KMS-11 (cell line): ENCODE results near the gene BTBD9.

Source experiments
- H2AFZ ChIP-seq: fragments of 200-600 bp; sonication (generic); 2 replicates; pipeline ENCODE4 v1.6.1; 2016; ENCODE audit warnings: antibody characterized with exemption, mixed run types, low read depth
- H3K27ac ChIP-seq: fragments of 200-600 bp; sonication (generic); 2 replicates; pipeline ENCODE4 v1.6.1; 2016; ENCODE audit warnings: mild to moderate bottlenecking, mixed run types
- H3K27me3 ChIP-seq: fragments of 200-600 bp; sonication (generic); 2 replicates; pipeline ENCODE4 v1.6.1; 2017; ENCODE audit warnings: mild to moderate bottlenecking, low read depth, mixed run types, moderate library complexity; ENCODE audit not compliant: insufficient read depth
- H3K36me3 ChIP-seq: fragments of 200-600 bp; sonication (generic); 2 replicates; pipeline ENCODE4 v1.6.1; 2017; ENCODE audit warnings: mild to moderate bottlenecking, mixed run types; ENCODE audit not compliant: insufficient read depth
- H3K4me1 ChIP-seq: fragments of 200-600 bp; sonication (generic); 2 replicates; pipeline ENCODE4 v1.6.1; 2016; ENCODE audit warnings: mild to moderate bottlenecking, low read depth, mixed run types; ENCODE audit not compliant: poor library complexity, severe bottlenecking
- H3K4me2 ChIP-seq: fragments of 200-600 bp; sonication (generic); 2 replicates; pipeline ENCODE4 v1.7.0; 2016; ENCODE audit warnings: mild to moderate bottlenecking, mixed run types
- H3K4me3 ChIP-seq: fragments of 200-600 bp; sonication (generic); IDR thresholded peaks from 2 replicates; pipeline ENCODE4 v1.6.1; 2017; ENCODE audit warnings: low read depth, low read length, mixed read lengths; ENCODE audit not compliant: insufficient read depth
- H3K79me2 ChIP-seq: fragments of 200-600 bp; sonication (generic); 2 replicates; pipeline ENCODE4 v1.6.1; 2016; ENCODE audit warnings: low read depth, mixed run types; ENCODE audit not compliant: insufficient read depth
- H3K9ac ChIP-seq: fragments of 200-600 bp; sonication (generic); 2 replicates; pipeline ENCODE4 v1.6.1; 2016; ENCODE audit warnings: mild to moderate bottlenecking, mixed run types
- H4K20me1 ChIP-seq: fragments of 200-600 bp; sonication (generic); 2 replicates; pipeline ENCODE4 v1.6.1; 2016; ENCODE audit warnings: mild to moderate bottlenecking, mixed run types; ENCODE audit not compliant: insufficient read depth
- CTCF ChIP-seq: fragments of 200-600 bp; sonication (generic); conservative IDR thresholded peaks from 2 replicates; pipeline ENCODE4 v1.6.1; 2017; ENCODE audit warnings: low read depth, mild to moderate bottlenecking, antibody characterized with exemption, low read length, moderate library complexity, mixed read lengths

BTBD9 gene

GRCh38 chr6:38207375-38207774, 432.4 kb downstream of the BTBD9 start:
- Histone ChIP-seq H3K4me3 (no peak overlapping the region), H3K79me2 (no peaks in the 10 kb centered on the region), H2AFZ (no peak overlapping the region), H3K4me2 (no peak overlapping the region), H3K9ac (no peak overlapping the region), H4K20me1 (no peaks in the 10 kb centered on the region), H3K27me3 (no peaks in the 10 kb centered on the region), H3K4me1 (peaks cover 7% of the 10 kb centered on the region), H3K36me3 (no peaks in the 10 kb centered on the region), H3K27ac (no peak overlapping the region)
- TF ChIP-seq CTCF = no peak

DNA sequence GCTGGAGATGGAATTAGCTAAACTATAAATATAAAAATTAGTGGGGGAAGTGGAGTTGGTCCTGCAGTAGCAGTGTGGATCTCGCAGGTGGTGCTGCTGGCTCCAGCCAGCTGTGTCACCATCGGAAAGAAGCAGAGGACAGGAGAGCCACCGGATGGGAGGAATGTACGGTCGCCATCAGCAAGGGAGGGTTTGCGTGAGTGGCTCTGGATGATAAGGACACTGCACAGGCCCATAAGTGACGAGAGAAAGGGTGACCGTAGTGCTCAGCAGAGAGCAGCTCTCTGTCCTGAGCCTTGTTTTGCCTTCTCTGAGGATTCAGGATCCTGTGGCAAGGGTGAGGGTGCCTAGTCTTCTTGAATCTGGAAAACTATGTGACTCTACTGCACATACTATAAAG, 441.5 kb downstream of the BTBD9 start:
- Histone ChIP-seq H3K4me1 (no peaks in the 10 kb centered on the region), H2AFZ (no peak overlapping the region), H3K79me2 (no peaks in the 10 kb centered on the region), H3K4me2 (no peak overlapping the region), H3K9ac (no peak overlapping the region), H4K20me1 (no peaks in the 10 kb centered on the region), H3K4me3 (no peak overlapping the region), H3K36me3 (no peaks in the 10 kb centered on the region), H3K27ac (no peak overlapping the region), H3K27me3 (no peaks in the 10 kb centered on the region)
- no peak for TF ChIP-seq CTCF

- Histone ChIP-seq H3K79me2 (no peaks in the 10 kb centered on the region), H3K4me1 (no peaks in the 10 kb centered on the region), H3K9ac (no peak overlapping the region), H2AFZ (no peak overlapping the region), H3K4me2 (no peak overlapping the region), H3K36me3 (no peaks in the 10 kb centered on the region), H3K4me3 (no peak overlapping the region), H4K20me1 (no peaks in the 10 kb centered on the region), H3K27ac (no peak overlapping the region), H3K27me3 (no peaks in the 10 kb centered on the region)
- no peak for TF ChIP-seq CTCF
Observed at GRCh38 chr6:38195113-38195635, 444.6 kb downstream of the BTBD9 start.

DNA sequence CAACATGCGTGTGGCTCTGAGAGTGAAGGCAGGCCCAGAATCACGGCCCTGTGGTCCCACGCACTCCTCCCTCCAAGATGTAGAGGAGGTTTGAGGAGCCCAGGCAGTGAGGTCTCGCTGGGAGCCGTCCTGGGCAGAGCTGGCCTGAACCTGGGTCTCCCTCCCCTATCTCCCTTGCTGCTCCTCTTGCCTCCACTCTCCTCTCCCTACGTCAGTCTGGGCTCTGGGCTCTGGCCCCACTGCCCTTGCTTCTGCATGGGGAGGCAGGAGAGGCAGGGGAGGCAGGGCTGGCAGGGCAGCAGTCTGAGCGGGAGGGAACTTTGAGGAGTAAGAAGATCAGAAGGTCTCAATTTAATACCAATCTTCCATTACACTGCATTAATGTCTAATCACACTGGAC, 445.1 kb downstream of the BTBD9 start:
- Histone ChIP-seq H3K79me2 (no peaks in the 10 kb centered on the region), H3K4me1 (no peaks in the 10 kb centered on the region), H3K4me2 (no peak overlapping the region), H3K27me3 (no peaks in the 10 kb centered on the region), H3K36me3 (no peaks in the 10 kb centered on the region), H2AFZ (no peak overlapping the region), H3K27ac (no peak overlapping the region), H3K9ac (no peak overlapping the region), H4K20me1 (no peaks in the 10 kb centered on the region), H3K4me3 (no peak overlapping the region)
- no peak for TF ChIP-seq CTCF

- Histone ChIP-seq H3K27me3 (no peaks in the 10 kb centered on the region), H3K27ac (no peak overlapping the region), H3K36me3 (no peaks in the 10 kb centered on the region), H3K79me2 (no peaks in the 10 kb centered on the region), H3K4me1 (no peaks in the 10 kb centered on the region), H4K20me1 (no peaks in the 10 kb centered on the region), H2AFZ (no peak overlapping the region), H3K9ac (no peak overlapping the region), H3K4me3 (no peak overlapping the region), H3K4me2 (no peak overlapping the region)
- TF ChIP-seq CTCF = no peak
Observed at GRCh38 chr6:38194282-38194572, 445.5 kb downstream of the BTBD9 start.
